ENCODE results near the gene HIGD1A.

HIGD1A gene

DNA sequence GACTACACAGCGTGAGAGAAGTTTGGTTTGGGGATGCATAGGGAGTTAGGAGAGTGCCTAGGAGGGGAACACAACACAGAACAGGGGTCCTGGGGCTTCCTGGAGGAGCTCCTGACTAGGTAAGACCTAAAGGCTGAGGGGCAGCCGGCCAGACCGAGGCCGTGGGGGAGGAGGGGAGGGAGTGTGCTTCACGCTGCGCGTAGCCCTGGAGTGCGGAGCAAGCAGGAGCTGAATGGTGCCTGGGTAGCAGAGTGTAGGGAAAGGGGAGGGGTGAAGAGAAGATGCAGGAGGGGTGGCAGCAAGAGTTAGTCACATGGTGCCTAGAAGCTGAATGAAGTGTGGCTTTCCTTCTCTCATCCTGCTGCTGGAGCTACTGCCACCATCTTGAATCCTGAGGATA lies 69.3 kb downstream of the HIGD1A start:
- no peaks in the 10 kb centered on the region for H3K36me3 ChIP-seq (ENCODE audit: insufficient read depth, low read length)
- H3K9ac ChIP-seq (ENCODE audit: low read depth, low read length) = no peak overlapping the region
- H3K9me3 ChIP-seq (ENCODE audit: control insufficient read depth, insufficient read depth, low read length) = no peaks in the 10 kb centered on the region
- peaks cover 34% of the 10 kb centered on the region for H3K4me1 ChIP-seq (ENCODE audit: insufficient read depth, low read length)

GRCh38 chr3:42734263-42734860 lies 69.9 kb downstream of the HIGD1A start:
- peaks cover 34% of the 10 kb centered on the region for H3K4me1 ChIP-seq (ENCODE audit: insufficient read depth, low read length)
- H3K9ac ChIP-seq (ENCODE audit: low read depth, low read length) = no peak overlapping the region
- H3K36me3 ChIP-seq (ENCODE audit: insufficient read depth, low read length) = no peaks in the 10 kb centered on the region
- H3K9me3 ChIP-seq (ENCODE audit: control insufficient read depth, insufficient read depth, low read length) = no peaks in the 10 kb centered on the region

DNA sequence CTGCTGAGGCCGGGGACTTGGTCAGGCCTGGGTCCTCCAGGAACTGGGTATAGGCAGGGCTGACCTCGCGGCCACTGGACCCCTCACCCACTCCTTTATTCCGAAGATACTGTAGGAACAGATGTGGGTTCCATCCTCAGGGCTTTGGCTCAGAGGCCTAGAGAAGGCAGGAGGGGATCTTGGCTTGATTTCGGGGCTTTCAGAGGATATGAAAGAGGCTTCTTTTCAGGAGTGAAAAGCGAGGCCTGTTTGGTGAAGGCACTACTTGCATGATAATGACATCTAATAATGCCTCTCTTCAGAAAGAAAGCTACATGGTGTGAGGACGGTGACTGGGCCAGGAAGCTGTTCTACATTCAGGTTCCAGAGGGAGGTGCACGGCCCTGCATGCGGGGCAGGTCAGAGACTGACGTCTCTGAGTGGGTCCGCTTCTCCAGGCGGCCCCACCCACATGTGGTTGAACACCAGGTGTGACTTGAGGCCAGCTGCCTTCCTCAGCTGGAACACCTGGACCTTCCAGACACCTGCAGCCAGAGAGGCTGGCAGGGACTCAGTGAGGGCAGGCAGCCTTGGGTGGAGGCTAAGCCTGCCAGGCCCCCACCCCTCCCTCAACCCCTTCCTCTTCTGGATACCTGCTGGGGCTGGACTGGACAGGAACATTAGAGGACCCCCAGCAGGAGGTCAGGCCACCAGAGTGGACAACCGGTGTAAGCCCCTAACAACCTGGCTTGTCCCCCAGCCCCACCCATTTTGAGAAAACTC lies 70.6 kb downstream of the HIGD1A start:
- Histone ChIP-seq H3K36me3 (ENCODE audit: insufficient read depth, low read length) (no peaks in the 10 kb centered on the region), H3K9ac (ENCODE audit: low read depth, low read length) (no peak overlapping the region), H3K9me3 (ENCODE audit: control insufficient read depth, insufficient read depth, low read length) (no peaks in the 10 kb centered on the region), H3K4me1 (ENCODE audit: insufficient read depth, low read length) (peaks cover 34% of the 10 kb centered on the region)

All from ES-I3 (cell line).